Epithelial cell of prostate (primary cell): Measurements from ENCODE around the gene CCDC30.
"Not testable (repeated sequence)": the region's sequence is repeated elsewhere in the genome, so short reads cannot be mapped to it uniquely, and the experiment has no call there.

ENCODE experiments used
- DNase-seq: peaks from one replicate; pipeline ENCODE4 v3.0.0-alpha.2; 2011; ENCODE audit warnings: low read depth, low spot score
- H3K27ac ChIP-seq: fragments of 450-650 bp; 2 replicates; pipeline ENCODE4 v1.5.1; 2017; ENCODE audit warnings: mild to moderate bottlenecking

The CCDC30 gene

DNA sequence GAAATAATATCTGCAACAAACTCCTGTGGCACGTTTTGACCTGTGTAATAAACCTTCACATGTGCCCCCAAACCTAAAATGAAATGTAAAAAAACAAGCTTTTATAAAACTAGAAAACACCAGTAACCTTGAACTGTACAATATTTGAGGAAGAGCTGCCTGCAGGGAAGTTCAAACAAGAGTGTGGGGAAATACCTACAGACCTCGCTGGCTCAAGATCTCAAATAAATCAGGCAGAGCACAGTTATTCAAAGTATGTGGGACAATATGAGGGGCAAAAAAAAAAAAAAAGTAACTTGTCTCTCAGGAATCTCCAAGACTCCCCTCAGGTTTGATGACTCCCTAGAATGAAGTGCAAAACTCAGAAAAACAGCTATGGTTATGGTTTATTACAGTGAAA, 157.2 kb downstream of the CCDC30 start:
- DNase-seq: no peak
- no peak overlapping the region for H3K27ac ChIP-seq

- H3K27ac ChIP-seq, DNase-seq: not testable (repeated sequence)
These were observed 158.1 kb downstream of the CCDC30 start for GRCh38 chr1:42621180-42621579.

GRCh38 chr1:42627205-42627604, 164.1 kb downstream of the CCDC30 start:
- H3K27ac ChIP-seq, DNase-seq: not testable (repeated sequence)

GRCh38 chr1:42639116-42639515, 176.0 kb downstream of the CCDC30 start:
- DNase-seq: no peak

GRCh38 chr1:42646056-42646455, 183.0 kb downstream of the CCDC30 start:
- no peak overlapping the region for H3K27ac ChIP-seq
- DNase-seq: no peak

More at GRCh38 chr1:42639116-42639515, 176.0 kb downstream of the CCDC30 start:
- H3K27ac ChIP-seq: no peak overlapping the region

- H3K27ac ChIP-seq: peak overlapping the region; percentile 87
- no peak for DNase-seq
These were observed 194.1 kb downstream of the CCDC30 start for GRCh38 chr1:42657201-42657600.

- DNase-seq: peak; percentile 48
- H3K27ac ChIP-seq: peak within 1 kb of the TSS; percentile 87
These were observed 195.1 kb downstream of the CCDC30 start, which contains the start of gene PPIH for GRCh38 chr1:42657981-42658876. Gene PPIH, plus strand, starts transcription at chr1:42658423. Its CDS starts 24 bp downstream, at chr1:42658447.

- no peak for DNase-seq
- peak overlapping the region; percentile 87 for H3K27ac ChIP-seq
These were observed 195.8 kb downstream of the CCDC30 start for GRCh38 chr1:42658877-42659337.

- no peak for DNase-seq
- H3K27ac ChIP-seq: no peak overlapping the region
These were observed 197.9 kb downstream of the CCDC30 start for GRCh38 chr1:42660907-42661500.

DNA sequence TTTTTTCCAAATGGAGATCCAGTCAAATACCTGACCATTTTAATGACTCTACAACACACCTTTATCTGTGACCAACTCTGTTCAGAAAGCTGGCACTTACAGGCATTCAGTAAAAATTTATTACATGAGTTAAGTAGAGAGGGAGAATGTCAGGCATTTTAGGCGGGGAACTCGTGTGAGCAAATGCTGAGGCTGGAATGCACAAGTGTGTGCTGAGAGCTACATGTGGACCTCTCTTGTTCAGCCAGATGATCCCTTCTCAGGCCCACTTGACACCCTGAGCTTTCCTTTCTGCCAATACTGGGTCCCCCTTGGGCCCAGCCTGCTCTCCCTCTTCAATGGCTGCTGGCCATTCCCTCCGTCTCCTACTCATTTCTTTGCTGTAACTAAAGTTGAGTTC, 206.8 kb downstream of the CCDC30 start:
- DNase-seq: no peak
- no peak overlapping the region for H3K27ac ChIP-seq

- no peak overlapping the region for H3K27ac ChIP-seq
- no peak for DNase-seq
These were observed 207.3 kb downstream of the CCDC30 start for GRCh38 chr1:42670425-42670824.

GRCh38 chr1:42674214-42674613, 211.1 kb downstream of the CCDC30 start:
- DNase-seq: no peak
- no peak overlapping the region for H3K27ac ChIP-seq

DNA sequence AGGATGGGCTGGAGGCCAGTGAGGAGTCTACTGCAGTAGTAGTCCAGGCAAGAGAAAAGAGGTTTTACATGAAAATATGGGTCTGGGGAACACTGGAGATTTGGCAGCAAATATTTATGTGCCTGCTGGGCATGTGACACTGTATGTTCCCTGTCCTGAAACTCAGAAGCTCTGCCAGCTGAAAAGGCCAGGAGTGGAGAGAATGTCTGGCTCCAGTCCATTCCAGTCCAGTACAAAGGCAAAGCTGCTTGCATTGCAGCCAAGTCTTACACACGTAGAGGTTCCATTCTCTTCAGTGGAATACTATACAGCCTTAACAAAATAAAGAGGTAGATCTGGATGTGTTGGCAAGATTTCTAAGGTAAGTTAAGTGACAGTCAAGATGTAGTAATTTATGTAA, 211.6 kb downstream of the CCDC30 start:
- no peak for DNase-seq
- peak overlapping the region; percentile 22 for H3K27ac ChIP-seq

GRCh38 chr1:42675467-42675866, 212.4 kb downstream of the CCDC30 start:
- H3K27ac ChIP-seq: peak overlapping the region; percentile 22
- DNase-seq: no peak

DNA sequence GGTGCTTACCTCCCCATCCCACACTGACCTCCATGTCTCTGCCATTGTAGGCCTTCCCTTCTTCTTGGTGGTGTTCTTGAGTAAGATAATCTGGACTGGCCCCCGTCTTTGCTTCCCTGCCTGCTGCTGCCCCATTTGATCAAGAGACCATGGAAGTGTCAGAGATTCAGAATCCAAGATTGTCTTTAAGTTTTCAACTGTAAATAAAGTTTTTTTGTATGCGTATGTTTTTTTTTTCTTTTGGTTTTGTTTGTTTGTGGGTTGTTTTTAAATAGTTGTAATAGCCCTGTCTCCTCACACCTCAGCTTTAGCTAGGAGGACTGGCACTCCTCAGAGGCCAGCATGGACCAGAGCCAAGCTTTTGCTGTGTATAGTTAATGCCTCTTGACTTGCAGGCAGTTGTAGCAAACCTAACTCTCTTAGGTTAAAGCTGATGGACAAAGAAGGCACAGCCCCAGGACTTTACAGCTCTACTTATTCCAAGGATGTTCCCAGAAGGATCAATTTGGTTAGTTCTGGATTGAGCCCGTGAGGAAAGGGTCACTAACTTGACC, 213.5 kb downstream of the CCDC30 start:
- no peak overlapping the region for H3K27ac ChIP-seq
- no peak for DNase-seq

GRCh38 chr1:42679364-42679983, 216.4 kb downstream of the CCDC30 start:
- DNase-seq: no peak

DNA sequence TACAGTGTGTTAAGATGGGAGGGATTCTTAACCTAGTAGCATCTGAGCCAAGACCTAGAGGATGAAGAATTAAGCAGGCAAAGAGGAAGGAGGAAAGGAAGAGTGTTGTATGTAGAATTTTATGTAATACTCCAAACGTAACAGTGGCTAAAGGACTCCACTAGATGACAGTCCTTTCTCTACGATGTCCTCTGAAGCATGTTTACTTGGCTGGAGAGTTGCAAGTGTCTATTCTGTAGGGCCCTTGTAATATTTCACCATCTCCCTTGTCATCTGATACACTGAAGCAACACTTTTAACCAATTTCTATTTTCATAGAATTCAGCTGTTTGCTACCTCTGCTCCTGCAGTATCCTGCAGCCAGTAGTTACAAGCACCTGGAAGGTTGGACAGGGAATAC, 217.0 kb downstream of the CCDC30 start:
- no peak for DNase-seq
- no peak overlapping the region for H3K27ac ChIP-seq

More at GRCh38 chr1:42679364-42679983, 216.4 kb downstream of the CCDC30 start:
- no peak overlapping the region for H3K27ac ChIP-seq

DNA sequence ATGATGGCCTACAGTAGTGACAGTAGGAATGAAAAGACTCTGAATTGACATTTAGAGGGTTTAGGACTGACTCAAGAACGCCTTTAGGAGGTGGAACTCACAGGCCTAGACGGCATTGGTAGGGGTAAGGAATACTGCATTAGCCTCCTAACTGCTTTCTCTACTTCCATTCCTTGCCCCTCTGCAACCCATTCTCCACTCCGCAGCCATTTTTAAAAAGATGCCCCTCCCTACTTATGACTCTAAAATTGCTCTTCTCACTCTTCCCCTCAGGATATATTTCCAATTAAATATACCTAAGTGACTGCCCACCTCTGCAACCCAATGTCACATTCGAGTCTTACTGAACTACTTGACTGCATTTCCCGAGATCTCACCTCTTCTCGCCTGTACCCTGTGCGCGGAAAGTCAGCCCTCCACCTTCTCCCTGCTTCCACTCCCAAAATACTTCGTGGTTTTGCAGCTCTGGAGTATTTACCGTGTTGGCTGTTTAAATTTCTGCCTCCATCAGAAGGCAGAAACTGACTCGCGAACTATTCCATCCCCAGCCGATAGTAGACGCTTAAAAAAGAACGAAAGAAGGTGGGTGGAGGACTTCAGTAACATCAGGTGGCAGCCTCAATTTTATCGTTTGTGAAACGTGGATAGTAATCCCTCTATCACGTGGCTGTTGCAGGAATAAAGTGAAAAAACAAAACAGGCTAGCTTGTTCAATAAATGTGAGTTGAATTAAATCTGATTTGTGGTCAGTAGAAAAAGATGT, 218.0 kb downstream of the CCDC30 start:
- peak overlapping the region; percentile 76 for H3K27ac ChIP-seq
- no peak for DNase-seq

GRCh38 chr1:42681741-42682483, 218.8 kb downstream of the CCDC30 start, which contains the start of gene YBX1:
Gene YBX1, plus strand, starts transcription at chr1:42682418. Its CDS starts 148 bp downstream, at chr1:42682566.
- H3K27ac ChIP-seq: peak within 1 kb of the TSS; percentile 76
- DNase-seq: peak; percentile 93
